Gastrocnemius medialis (tissue), 4 donors: ENCODE data around the gene TRAF2.

ENCODE experiments used
- CTCF ChIP-seq, 5 experiments: fragments of 450-650 bp in 3 of 5; fragments of 200-600 bp in 2 of 5; sonication (generic) in 2 of 5; IDR thresholded peaks in 4 of 5; conservative IDR thresholded peaks in 1 of 5; 1 replicate in 4 of 5; 2 replicates in 1 of 5; pipeline ENCODE4 v1.5.1; 2016 to 2019; ENCODE audit warnings: antibody characterized with exemption in 5 of 5, mild to moderate bottlenecking in 3 of 5, moderate library complexity in 3 of 5
- POLR2A ChIP-seq, 2 donors: fragments of 450-650 bp; IDR thresholded peaks; one replicate each; pipeline ENCODE4 v1.6.1; 2017; ENCODE audit warnings: antibody characterized with exemption in 2 of 2, mild to moderate bottlenecking in 2 of 2, moderate library complexity in 2 of 2

- TF ChIP-seq CTCF (IDR thresholded peaks at IDR 0.05 in 4 of 5, conservative IDR thresholded peaks at IDR 0.05 in 1 of 5) (no peak), POLR2A (IDR thresholded peaks at IDR 0.05) (no peak)
Observed at GRCh38 chr9:136955943-136956335, 69.6 kb downstream of the TRAF2 start.
